ENCODE measurements around the gene IZUMO4.
A peak's percentile ranks its signal among the peaks of the same experiment; 100 is the strongest.
"Not testable (repeated sequence)": the region's sequence is repeated elsewhere in the genome, so short reads cannot be mapped to it uniquely, and the experiment has no call there.

Gene IZUMO4

GRCh38 chr19:2081873-2082810, 14.6 kb upstream of the IZUMO4 start:
- no peak for DNase-seq (ENCODE audit: low spot score)

- DNase-seq (ENCODE audit: low spot score): no peak
Measured at GRCh38 chr19:2083174-2083854, 13.4 kb upstream of the IZUMO4 start.

GRCh38 chr19:2084993-2085720, 11.6 kb upstream of the IZUMO4 start:
- DNase-seq (ENCODE audit: low spot score): no peak

GRCh38 chr19:2086695-2087620, 9.8 kb upstream of the IZUMO4 start:
- DNase-seq (ENCODE audit: low spot score): not testable (repeated sequence)

GRCh38 chr19:2087621-2088100, 9.1 kb upstream of the IZUMO4 start:
- DNase-seq (ENCODE audit: low spot score): no peak

GRCh38 chr19:2089001-2089711, 7.6 kb upstream of the IZUMO4 start:
- DNase-seq (ENCODE audit: low spot score): no peak

GRCh38 chr19:2089727-2090053, 7.0 kb upstream of the IZUMO4 start:
- DNase-seq (ENCODE audit: low spot score): no peak

- DNase-seq (ENCODE audit: low spot score): not testable (repeated sequence)
Measured at GRCh38 chr19:2091926-2092525, 4.7 kb upstream of the IZUMO4 start.

- DNase-seq (ENCODE audit: low spot score): peak; percentile 93
Measured at GRCh38 chr19:2096034-2096479, 658 bp upstream of the IZUMO4 start, which contains the start of gene MOB3A. MOB3A (minus strand) TSS chr19:2096326; CDS start chr19:2078560, 17,766 bp downstream.

- DNase-seq (ENCODE audit: low spot score): peak; percentile 3
Measured at GRCh38 chr19:2097203-2097885, 629 bp downstream of the IZUMO4 start.

GRCh38 chr19:2097886-2098327, 1.2 kb downstream of the IZUMO4 start:
- no peak for DNase-seq (ENCODE audit: low spot score)

GRCh38 chr19:2099054-2099501, 2.4 kb downstream of the IZUMO4 start:
- DNase-seq (ENCODE audit: low spot score): no peak

GRCh38 chr19:2099937-2100718, 3.4 kb downstream of the IZUMO4 start:
- DNase-seq (ENCODE audit: low spot score): no peak

- no peak for DNase-seq (ENCODE audit: low spot score)
Measured at GRCh38 chr19:2100719-2101061, 4.0 kb downstream of the IZUMO4 start.

- DNase-seq (ENCODE audit: low spot score): no peak
Measured at GRCh38 chr19:2101417-2102335, 5.0 kb downstream of the IZUMO4 start.

- DNase-seq (ENCODE audit: low spot score): no peak
Measured at GRCh38 chr19:2103045-2103707, 6.5 kb downstream of the IZUMO4 start.

All from LoVo (cell line).